Keratinocyte (primary cell): ENCODE measurements around the gene ST6GALNAC5. TPM values are rescaled to one million over a fixed set of nuclear protein-coding genes. Genes with fewer than 3 reads are reported as not detected.

Experiments used
- DNase-seq: peaks from one replicate; pipeline ENCODE4 v3.0.0-alpha.2; 2011; ENCODE audit warnings: low read depth, missing footprints, low spot score
- FAIRE-seq: peaks from 2 replicates; lab custom pipeline; 2011; peaks lifted over from hg19 to GRCh38; lab: Jason Lieb, UNC
- H2AFZ ChIP-seq: 2 replicates; pipeline ENCODE4 v1.6.0; 2012; ENCODE audit warnings: low read length, control low read depth, inconsistent platforms; ENCODE audit not compliant: control insufficient read depth
- H3K27ac ChIP-seq: 2 replicates; pipeline ENCODE4 v1.5.1; 2011; ENCODE audit warnings: low read length; ENCODE audit not compliant: control insufficient read depth, insufficient read depth
- H3K27me3 ChIP-seq: 3 replicates; pipeline ENCODE4 v1.6.0; 2011; ENCODE audit warnings: low read length; ENCODE audit not compliant: control insufficient read depth, insufficient read depth; ENCODE audit errors: extremely low read depth
- H3K36me3 ChIP-seq, 2 experiments: 2 replicates in 1 of 2; 3 replicates in 1 of 2; pipeline ENCODE4 v1.5.1; 2011; ENCODE audit warnings: low read length in 2 of 2, mild to moderate bottlenecking in 1 of 2; ENCODE audit not compliant: control insufficient read depth in 2 of 2, insufficient read depth in 2 of 2; ENCODE audit errors: extremely low read depth in 1 of 2
- H3K4me1 ChIP-seq: 3 replicates; pipeline ENCODE4 v1.5.1; 2011; ENCODE audit warnings: low read length; ENCODE audit not compliant: control insufficient read depth, insufficient read depth; ENCODE audit errors: extremely low read depth
- H3K4me2 ChIP-seq: 3 replicates; pipeline ENCODE4 v1.6.0; 2011; ENCODE audit warnings: low read depth, low read length; ENCODE audit not compliant: control insufficient read depth, insufficient read depth; ENCODE audit errors: extremely low read depth
- H3K4me3 ChIP-seq, 3 experiments: fragments of 200-600 bp in 1 of 3; sonication (generic) in 1 of 3; 2 replicates in 2 of 3; 3 replicates in 1 of 3; pipeline ENCODE4 v1.5.1; 2011 to 2016; ENCODE audit warnings: low read length in 3 of 3, mild to moderate bottlenecking in 3 of 3, control low read depth in 2 of 3, inconsistent platforms in 1 of 3, low read depth in 1 of 3, mixed read lengths in 1 of 3, mixed run types in 1 of 3, moderate library complexity in 1 of 3; ENCODE audit not compliant: control insufficient read depth in 2 of 3, insufficient read depth in 2 of 3; ENCODE audit errors: extremely low read depth in 1 of 3
- H3K79me2 ChIP-seq: 2 replicates; pipeline ENCODE4 v1.6.0; 2012; ENCODE audit warnings: low read length; ENCODE audit not compliant: control insufficient read depth, insufficient read depth
- H3K9ac ChIP-seq: 3 replicates; pipeline ENCODE4 v1.6.0; 2011; ENCODE audit warnings: low read length; ENCODE audit not compliant: control insufficient read depth, insufficient read depth; ENCODE audit errors: extremely low read depth
- H3K9me1 ChIP-seq: 3 replicates; pipeline ENCODE4 v1.6.0; 2011; ENCODE audit warnings: low read length; ENCODE audit not compliant: control insufficient read depth, insufficient read depth; ENCODE audit errors: extremely low read depth
- H3K9me3 ChIP-seq: 2 replicates; pipeline ENCODE4 v1.5.1; 2012; ENCODE audit warnings: low read depth, low read length; ENCODE audit not compliant: control insufficient read depth
- H4K20me1 ChIP-seq: 3 replicates; pipeline ENCODE4 v1.6.0; 2011; ENCODE audit warnings: low read length; ENCODE audit not compliant: control insufficient read depth, insufficient read depth; ENCODE audit errors: extremely low read depth
- EZH2 ChIP-seq: IDR thresholded peaks from one replicate; pipeline ENCODE4 v1.6.1; 2012; ENCODE audit warnings: inconsistent platforms, mild to moderate bottlenecking, low read length, moderate library complexity
- dilution Hi-C: fragments of 300-500 bp; cut with MboI; formaldehyde crosslinking; loops from one replicate; pipeline ENCODE4 v1.7.0; 2020; ENCODE audit warnings: low sequenced_read_pairs; ENCODE audit not compliant: extremely low pct_ligation_motif_present
- polyA plus RNA-seq, 5 experiments: library from polyadenylated mRNA; depleted of rRNA in 3 of 5; stranded (reverse) in 3 of 5; stranded (forward) in 1 of 5; unstranded in 1 of 5; fragments of >200 nt; gene quantifications; 1 replicate in 1 of 5; 2 replicates in 3 of 5; 3 replicates in 1 of 5; pipeline versions ENCODE4 v1.2.1 to v1.2.3, GENCODE V29; 2011 to 2012; ENCODE audit warnings: missing spikeins in 2 of 5, low read depth in 1 of 5, low replicate concordance in 1 of 5
- TF ChIP-seq, protein P1 (sequence below), 3 experiments: IDR thresholded peaks in 1 of 3; conservative IDR thresholded peaks in 1 of 3; optimal IDR thresholded peaks in 1 of 3; 2 replicates in 2 of 3; 3 replicates in 1 of 3; pipeline versions ENCODE3 to v1.5.1; 2011; ENCODE audit warnings: low read length in 3 of 3, mild to moderate bottlenecking in 3 of 3, moderate library complexity in 2 of 3, control low read depth in 1 of 3, inconsistent platforms in 1 of 3; ENCODE audit not compliant: insufficient read depth in 2 of 3; ENCODE audit errors: extremely low read depth in 1 of 3

The ST6GALNAC5 gene
- polyA plus RNA-seq, 1 donor (not counting 4 experiments of a cell fraction or from before 2014, with no cell fraction given): 12.8 TPM

DNA sequence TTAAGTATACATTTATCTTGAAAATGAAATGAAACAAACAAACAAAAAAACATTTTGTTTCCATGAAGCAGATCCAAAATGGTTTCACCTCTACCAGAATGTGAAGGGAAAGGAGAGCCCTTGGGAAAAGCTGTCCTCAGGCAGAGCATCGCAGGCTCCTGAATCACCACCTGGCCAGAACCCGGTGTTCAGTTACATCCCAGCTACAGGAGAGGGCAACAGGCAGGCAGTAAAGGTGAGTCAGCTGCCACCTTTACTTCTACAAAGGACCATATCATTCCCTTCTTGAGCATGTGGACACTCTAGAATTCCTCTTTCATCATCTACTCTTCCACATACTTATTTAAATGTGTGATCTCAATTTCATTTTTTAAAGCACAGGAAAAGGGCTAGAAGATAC is 200.7 kb downstream of the ST6GALNAC5 start:
- H3K4me3 ChIP-seq: no peak overlapping the region
- H3K36me3 ChIP-seq: no peaks in the 10 kb centered on the region
- peak; percentile 77 for FAIRE-seq
- no peaks in the 10 kb centered on the region for H3K79me2 ChIP-seq
- no peak for DNase-seq
- no peak overlapping the region for H2AFZ ChIP-seq
- H3K4me1 ChIP-seq: peaks cover 8% of the 10 kb centered on the region
- TF ChIP-seq, protein P1, sequence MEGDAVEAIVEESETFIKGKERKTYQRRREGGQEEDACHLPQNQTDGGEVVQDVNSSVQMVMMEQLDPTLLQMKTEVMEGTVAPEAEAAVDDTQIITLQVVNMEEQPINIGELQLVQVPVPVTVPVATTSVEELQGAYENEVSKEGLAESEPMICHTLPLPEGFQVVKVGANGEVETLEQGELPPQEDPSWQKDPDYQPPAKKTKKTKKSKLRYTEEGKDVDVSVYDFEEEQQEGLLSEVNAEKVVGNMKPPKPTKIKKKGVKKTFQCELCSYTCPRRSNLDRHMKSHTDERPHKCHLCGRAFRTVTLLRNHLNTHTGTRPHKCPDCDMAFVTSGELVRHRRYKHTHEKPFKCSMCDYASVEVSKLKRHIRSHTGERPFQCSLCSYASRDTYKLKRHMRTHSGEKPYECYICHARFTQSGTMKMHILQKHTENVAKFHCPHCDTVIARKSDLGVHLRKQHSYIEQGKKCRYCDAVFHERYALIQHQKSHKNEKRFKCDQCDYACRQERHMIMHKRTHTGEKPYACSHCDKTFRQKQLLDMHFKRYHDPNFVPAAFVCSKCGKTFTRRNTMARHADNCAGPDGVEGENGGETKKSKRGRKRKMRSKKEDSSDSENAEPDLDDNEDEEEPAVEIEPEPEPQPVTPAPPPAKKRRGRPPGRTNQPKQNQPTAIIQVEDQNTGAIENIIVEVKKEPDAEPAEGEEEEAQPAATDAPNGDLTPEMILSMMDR (optimal IDR thresholded peaks at IDR 0.05 in 1 of 3, IDR thresholded peaks at IDR 0.05 in 1 of 3, conservative IDR thresholded peaks at IDR 0.05 in 1 of 3; ENCODE audit: extremely low read depth in 1 of 3, insufficient read depth in 2 of 3, low read length in 3 of 3): peak in 1 of 3 experiments; percentile 24
- no peak for TF ChIP-seq EZH2
- no peak overlapping the region for H3K9ac ChIP-seq
- no peaks in the 10 kb centered on the region for H4K20me1 ChIP-seq
- no peak overlapping the region for H3K4me2 ChIP-seq
- H3K27me3 ChIP-seq: no peaks in the 10 kb centered on the region
- H3K9me1 ChIP-seq: no peaks in the 10 kb centered on the region
- dilution Hi-C loops: no loop called here
- H3K27ac ChIP-seq: no peak overlapping the region
- no peaks in the 10 kb centered on the region for H3K9me3 ChIP-seq

DNA sequence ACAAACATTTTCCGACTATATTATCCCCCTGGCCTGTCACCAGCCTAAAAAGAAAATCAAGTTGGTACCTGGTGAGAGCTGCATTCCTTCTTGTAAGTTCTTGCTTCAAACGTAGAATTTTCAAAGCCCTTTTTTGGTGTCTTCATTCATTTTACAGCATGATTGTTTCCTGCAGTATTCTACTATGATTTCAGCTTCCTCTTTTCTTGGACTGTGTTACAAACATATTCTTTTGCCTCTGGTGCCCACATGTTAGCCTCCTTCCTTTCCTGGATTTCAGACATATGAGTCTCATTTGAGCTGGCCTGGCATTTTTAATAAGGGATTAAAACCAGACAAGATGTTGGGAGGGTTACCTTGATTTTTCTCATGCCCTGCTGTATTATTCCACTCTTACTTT is 209.5 kb downstream of the ST6GALNAC5 start:
- H3K79me2 ChIP-seq: no peaks in the 10 kb centered on the region
- H3K9me3 ChIP-seq: no peaks in the 10 kb centered on the region
- no peak for TF ChIP-seq EZH2
- TF ChIP-seq, protein P1 (optimal IDR thresholded peaks at IDR 0.05 in 1 of 3, IDR thresholded peaks at IDR 0.05 in 1 of 3, conservative IDR thresholded peaks at IDR 0.05 in 1 of 3; ENCODE audit: extremely low read depth in 1 of 3, insufficient read depth in 2 of 3, low read length in 3 of 3): no peak
- DNase-seq (no peak), FAIRE-seq (no peak)
- peaks cover 0 to 6% of the 10 kb centered on the region in 2 experiments for H3K36me3 ChIP-seq
- H3K4me1 ChIP-seq: no peaks in the 10 kb centered on the region
- no peak overlapping the region for H3K4me3 ChIP-seq
- no peaks in the 10 kb centered on the region for H4K20me1 ChIP-seq
- H3K9ac ChIP-seq: no peak overlapping the region
- no peaks in the 10 kb centered on the region for H3K9me1 ChIP-seq
- H3K27me3 ChIP-seq: no peaks in the 10 kb centered on the region
- no peak overlapping the region for H3K27ac ChIP-seq
- dilution Hi-C loops: no loop called here
- no peak overlapping the region for H2AFZ ChIP-seq
- H3K4me2 ChIP-seq: no peak overlapping the region
